Mesenchymal stem cell (in vitro differentiated cells and primary cell): ENCODE results near the gene PRMT1. TPM values are rescaled to one million over a fixed set of nuclear protein-coding genes. Genes with fewer than 3 reads are reported as not detected.

Source experiments
- DNase-seq: peaks from one replicate; pipeline ENCODE4 v3.0.0-alpha.2; 2013
- H2AFZ ChIP-seq: one replicate; pipeline ENCODE4 v1.6.1; 2013; ENCODE audit warnings: low read depth, mild to moderate bottlenecking, control low read depth, inconsistent platforms, low read length, moderate library complexity
- H2AK5ac ChIP-seq: 2 replicates; pipeline ENCODE4 v1.6.1; 2013; ENCODE audit warnings: low read length, moderate library complexity, mild to moderate bottlenecking, inconsistent platforms; ENCODE audit not compliant: severe bottlenecking
- H2BK120ac ChIP-seq: one replicate; pipeline ENCODE4 v1.6.1; 2013; ENCODE audit warnings: low read depth, mild to moderate bottlenecking, inconsistent platforms, low read length, moderate library complexity
- H2BK12ac ChIP-seq, 2 experiments: one replicate each; pipeline ENCODE4 v1.6.1; 2013; ENCODE audit warnings: inconsistent platforms in 2 of 2, low read length in 2 of 2, mild to moderate bottlenecking in 2 of 2, moderate library complexity in 2 of 2, control low read depth in 1 of 2
- H2BK15ac ChIP-seq: one replicate; pipeline ENCODE4 v1.6.1; 2013; ENCODE audit warnings: mild to moderate bottlenecking, low read depth, inconsistent platforms; ENCODE audit not compliant: poor library complexity, severe bottlenecking
- H2BK5ac ChIP-seq: 2 replicates; pipeline ENCODE4 v1.6.1; 2013; ENCODE audit warnings: low read depth, mild to moderate bottlenecking, low read length, control low read depth, inconsistent platforms; ENCODE audit not compliant: poor library complexity, severe bottlenecking
- H3K14ac ChIP-seq, 2 experiments: one replicate each; pipeline ENCODE4 v1.6.1; 2013; ENCODE audit warnings: inconsistent platforms in 2 of 2, low read length in 2 of 2, control low read depth in 1 of 2, mild to moderate bottlenecking in 1 of 2, moderate library complexity in 1 of 2
- H3K18ac ChIP-seq, 2 experiments: one replicate each; pipeline ENCODE4 v1.6.1; 2013; ENCODE audit warnings: inconsistent platforms in 2 of 2, low read length in 2 of 2, control low read depth in 1 of 2, low read depth in 1 of 2, mild to moderate bottlenecking in 1 of 2
- H3K23ac ChIP-seq, 2 experiments: one replicate each; pipeline ENCODE4 v1.6.1; 2013; ENCODE audit warnings: inconsistent platforms in 2 of 2, low read length in 2 of 2, mild to moderate bottlenecking in 2 of 2, moderate library complexity in 2 of 2, control low read depth in 1 of 2
- H3K27ac ChIP-seq: 2 replicates; pipeline ENCODE4 v1.5.1; 2013; ENCODE audit warnings: mild to moderate bottlenecking, moderate library complexity, low read length, control low read depth, inconsistent platforms; ENCODE audit not compliant: poor library complexity, severe bottlenecking
- H3K27me3 ChIP-seq, 2 experiments: 2 replicates each; pipeline versions ENCODE4 v1.6.1 to v1.7.0; 2013; ENCODE audit warnings: low read length in 2 of 2, mild to moderate bottlenecking in 2 of 2, moderate library complexity in 2 of 2, control low read depth in 1 of 2, inconsistent platforms in 1 of 2; ENCODE audit not compliant: control insufficient read depth in 1 of 2, insufficient read depth in 1 of 2
- H3K36me3 ChIP-seq, 2 experiments: 2 replicates each; pipeline versions ENCODE4 v1.6.1 to v1.7.0; 2013; ENCODE audit warnings: low read length in 2 of 2, control low read depth in 1 of 2, inconsistent platforms in 1 of 2, low read depth in 1 of 2, mild to moderate bottlenecking in 1 of 2; ENCODE audit not compliant: insufficient read depth in 2 of 2, control insufficient read depth in 1 of 2
- H3K4ac ChIP-seq, 2 experiments: one replicate each; pipeline ENCODE4 v1.6.1; 2013; ENCODE audit warnings: inconsistent platforms in 2 of 2, low read length in 2 of 2, mild to moderate bottlenecking in 2 of 2, moderate library complexity in 2 of 2, control low read depth in 1 of 2, low read depth in 1 of 2
- H3K4me1 ChIP-seq: 2 replicates; pipeline ENCODE4 v1.6.1; 2013; ENCODE audit warnings: low read depth, low read length, control low read depth; ENCODE audit not compliant: control insufficient read depth, insufficient read depth
- H3K4me2 ChIP-seq: 2 replicates; pipeline ENCODE4 v1.6.1; 2013; ENCODE audit warnings: low read length, mild to moderate bottlenecking, inconsistent platforms; ENCODE audit not compliant: poor library complexity, severe bottlenecking
- H3K4me3 ChIP-seq, 2 experiments: 2 replicates each; pipeline versions ENCODE4 v1.5.1 to v1.7.0; 2013; ENCODE audit warnings: low read length in 2 of 2, mild to moderate bottlenecking in 2 of 2, control low read depth in 1 of 2, low read depth in 1 of 2; ENCODE audit not compliant: insufficient read depth in 1 of 2
- H3K79me1 ChIP-seq: replicated peaks from 2 replicates; pipeline ENCODE4 v1.6.1; 2013; ENCODE audit warnings: mild to moderate bottlenecking, control low read depth, low read length, inconsistent platforms; ENCODE audit not compliant: poor library complexity, severe bottlenecking
- H3K9ac ChIP-seq: 2 replicates; pipeline ENCODE4 v1.7.0; 2013; ENCODE audit warnings: mild to moderate bottlenecking, low read length, moderate library complexity
- H3K9me3 ChIP-seq: 2 replicates; pipeline ENCODE4 v1.7.0; 2013; ENCODE audit warnings: mild to moderate bottlenecking, low read length; ENCODE audit not compliant: control insufficient read depth
- H4K8ac ChIP-seq: one replicate; pipeline ENCODE4 v1.6.1; 2013; ENCODE audit warnings: inconsistent platforms, mild to moderate bottlenecking, low read length, moderate library complexity
- H4K91ac ChIP-seq: one replicate; pipeline ENCODE4 v1.6.1; 2013; ENCODE audit warnings: mild to moderate bottlenecking, low read length, inconsistent platforms
- WGBS: methylation state at CpG from one replicate; pipeline ENCODE4 v1.1.7; 2013; ENCODE audit warnings: mixed read lengths; 5-methylcytosine and 5-hydroxymethylcytosine counted together
- small RNA-seq: library from polyadenylated mRNA; stranded (forward); fragments of <200 nt; extraction: miRNeasy Mini kit (QIAGEN cat#:217004); gene quantifications from one replicate; pipeline ENCODE3, GENCODE V24; 2013; ENCODE audit warnings: low read depth

The PRMT1 gene

DNA sequence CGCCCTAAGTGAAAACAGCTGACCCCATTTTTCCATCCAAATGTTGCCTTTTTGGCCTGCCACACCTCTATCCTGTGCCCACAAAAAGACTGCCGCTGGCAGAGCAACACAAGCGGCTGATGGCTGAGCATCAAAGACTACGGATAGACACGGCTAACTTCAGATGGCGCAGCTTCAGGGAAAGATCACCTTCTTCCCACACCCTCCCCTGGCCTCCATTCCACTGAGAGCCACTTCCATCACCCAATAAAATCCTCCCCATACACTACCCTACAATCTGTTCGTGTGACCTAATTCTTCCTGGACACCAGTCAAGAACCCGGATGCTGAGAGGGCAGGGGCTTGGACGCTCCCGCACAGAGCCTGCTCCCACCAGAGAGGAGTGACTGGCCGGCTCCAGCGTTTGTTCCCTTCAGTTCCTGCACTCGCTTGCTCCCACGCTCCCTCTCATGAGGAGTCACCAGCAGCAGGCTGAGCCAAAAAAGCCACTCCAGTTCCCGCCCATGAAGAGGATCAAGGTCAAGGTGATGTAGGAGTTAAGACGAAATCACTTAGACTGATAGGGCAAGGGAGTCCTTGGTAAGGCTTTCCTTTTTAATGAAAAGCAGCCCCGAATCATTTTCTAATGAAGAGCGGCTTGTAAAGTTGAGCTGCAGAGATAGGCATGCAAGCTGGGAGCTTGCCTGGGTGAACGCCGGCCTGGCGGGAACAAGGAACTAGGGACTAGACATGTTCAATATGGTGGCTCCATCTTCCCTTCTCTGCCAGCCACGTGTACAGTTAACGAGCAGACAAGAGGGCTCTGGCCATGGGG lies 50.4 kb downstream of the PRMT1 start:
- Histone ChIP-seq H3K9me3 (no peaks in the 10 kb centered on the region), H3K23ac (no peak overlapping the region), H3K79me1 (no peaks in the 10 kb centered on the region), H4K8ac (no peak overlapping the region), H2AK5ac (no peak overlapping the region), H3K4me2 (no peak overlapping the region), H2BK5ac (no peak overlapping the region), H2BK120ac (no peak overlapping the region), H3K4me1 (peaks cover 3% of the 10 kb centered on the region), H3K4me3 (peak overlapping the region in 1 of 2 experiments; percentile 38), H2AFZ (no peak overlapping the region), H3K4ac (no peak overlapping the region), H3K27ac (no peak overlapping the region), H4K91ac (no peak overlapping the region), H3K9ac (peak overlapping the region; percentile 65), H3K14ac (no peak overlapping the region), H3K36me3 (peaks cover 0 to 11% of the 10 kb centered on the region in 2 experiments), H3K18ac (no peak overlapping the region), H2BK12ac (no peak overlapping the region), H3K27me3 (no peaks in the 10 kb centered on the region), H2BK15ac (no peak overlapping the region)
- no peak for DNase-seq
- WGBS: 85% methylated on average over 23 of the region's 23 CpGs

DNA sequence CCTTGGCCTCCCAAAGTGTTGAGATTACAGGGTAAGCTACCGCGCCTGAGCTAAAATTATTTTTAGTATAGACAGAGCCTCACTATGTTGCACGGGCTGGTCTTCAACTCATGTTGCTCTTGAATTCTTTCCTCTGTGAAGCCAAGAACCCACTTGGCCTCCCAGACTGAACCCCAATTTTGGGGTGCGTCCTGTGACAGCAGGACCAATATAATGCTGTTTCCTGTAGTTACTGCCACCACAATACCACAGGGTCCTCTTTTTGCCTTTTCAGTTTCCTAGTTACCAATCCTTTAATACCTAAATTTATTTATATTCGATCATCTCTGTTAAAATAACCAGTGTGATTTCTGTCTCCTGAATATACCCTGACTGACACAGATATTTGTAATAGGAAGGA lies 53.1 kb downstream of the PRMT1 start:
- Histone ChIP-seq H3K18ac (no peak overlapping the region), H4K91ac (no peak overlapping the region), H3K4me3 (no peak overlapping the region), H2BK12ac (no peak overlapping the region), H2BK5ac (no peak overlapping the region), H3K4me1 (no peaks in the 10 kb centered on the region), H3K27me3 (no peaks in the 10 kb centered on the region), H3K23ac (no peak overlapping the region), H2BK120ac (no peak overlapping the region), H3K4ac (no peak overlapping the region), H2AK5ac (no peak overlapping the region), H2AFZ (peak overlapping the region; percentile 42), H3K9me3 (no peaks in the 10 kb centered on the region), H3K4me2 (no peak overlapping the region), H3K36me3 (peaks cover 0 to 8% of the 10 kb centered on the region in 2 experiments), H2BK15ac (no peak overlapping the region), H3K14ac (no peak overlapping the region), H3K27ac (no peak overlapping the region), H3K79me1 (no peaks in the 10 kb centered on the region), H4K8ac (no peak overlapping the region), H3K9ac (no peak overlapping the region)
- WGBS: 97% methylated on average over 4 of the region's 5 CpGs
- no peak for DNase-seq

Small RNA genes within 50 kb of the gene (small RNA-seq; reads per million reads assigned to genes)
- not detected for gene MIR5088
